Left cardiac atrium (tissue), 4 donors: ENCODE measurements around the gene CLCN1. TPM values are rescaled to one million over a fixed set of nuclear protein-coding genes. Genes with fewer than 3 reads are reported as not detected.

Source experiments
- ATAC-seq, 2 donors: fragments of 200-7000 bp; cut with Tn5 transposase; one replicate each; pipeline ENCODE4 v1.9.1; 2020; ENCODE audit warnings: mild to moderate bottlenecking in 2 of 2, moderate library complexity in 2 of 2
- DNase-seq: peaks from one replicate; pipeline ENCODE4 v3.0.0-alpha.2; 2020
- intact Hi-C, 2 donors: fragments of 100-400 bp; cut with DNase I; formaldehyde crosslinking; loops; one replicate each; pipeline versions ENCODE4 v1.14.1 to v1.15.1; 2022 to 2023
- long read RNA-seq: library from polyadenylated mRNA; unstranded; transcript quantifications from one replicate; pipeline ENCODE4 v2.0.0, GENCODE V29; 2021
- total RNA-seq, 2 donors: library from RNA; stranded (reverse); fragmentation: NEBNext Ultra II Directional; extraction: Animal tissue kit (Norgen Biotek cat#: 25700); gene quantifications; one replicate each; pipeline ENCODE4 v1.2.1, GENCODE V29; 2021
- donor health status: DM: no; HTN: yes; CAD: no.
- donor health status: DM: no; HTN: yes; CAD: no; lungs with severe emphysema.
- donor health status: DM: yes; HTN: yes; CAD: no.
- donor health status: Dilated cardiomyopathy.

Gene CLCN1
- total RNA-seq, result not detected
- long read RNA-seq, result 0 reads

GRCh38 chr7:143315776-143316175 lies at the start of gene CLCN1:
Gene CLCN1 (plus strand): TSS chr7:143316111. CDS start chr7:143316213, 102 bp downstream.
- ATAC-seq (no peak), DNase-seq (no peak)
- intact Hi-C loops, result no loop called here

GRCh38 chr7:143269251-143269650 lies 46.7 kb upstream of the CLCN1 start:
- DNase-seq (no peak), ATAC-seq (no peak)
- intact Hi-C loops, result no loop called here

GRCh38 chr7:143271240-143271639 lies 44.7 kb upstream of the CLCN1 start:
- DNase-seq (no peak), ATAC-seq (no peak)
- intact Hi-C loops, result no loop called here

GRCh38 chr7:143272871-143273270 lies 43.0 kb upstream of the CLCN1 start:
- no peak for DNase-seq
- ATAC-seq, result no peak
- intact Hi-C loops, result no loop called here

GRCh38 chr7:143279186-143280098 lies 36.5 kb upstream of the CLCN1 start:
- ATAC-seq (peak; percentile 72 to 73), DNase-seq (no peak)
- intact Hi-C loops, result no loop called here

- no peak for DNase-seq
- ATAC-seq, result no peak
- intact Hi-C loops, result no loop called here
Observed at GRCh38 chr7:143280160-143280559, 35.8 kb upstream of the CLCN1 start.

GRCh38 chr7:143280566-143280965 lies 35.3 kb upstream of the CLCN1 start:
- DNase-seq (no peak), ATAC-seq (no peak)
- intact Hi-C loops, result no loop called here

GRCh38 chr7:143281529-143281928 lies 34.4 kb upstream of the CLCN1 start:
- intact Hi-C loops, result no loop called here
- ATAC-seq (no peak), DNase-seq (no peak)

GRCh38 chr7:143282124-143282523 lies 33.8 kb upstream of the CLCN1 start:
- ATAC-seq, result no peak
- DNase-seq, result no peak
- intact Hi-C loops, result no loop called here

- DNase-seq (no peak), ATAC-seq (no peak)
- intact Hi-C loops, result no loop called here
Observed at GRCh38 chr7:143283381-143283780, 32.5 kb upstream of the CLCN1 start.

GRCh38 chr7:143284591-143285469 lies 31.1 kb upstream of the CLCN1 start, which contains the start of gene TMEM139:
Gene TMEM139 (plus strand): TSS chr7:143284958. CDS start chr7:143285958, 1,000 bp downstream.
- ATAC-seq (no peak), DNase-seq (no peak)
- intact Hi-C loops, result no loop called here

GRCh38 chr7:143285470-143285778 lies 30.5 kb upstream of the CLCN1 start:
- DNase-seq (no peak), ATAC-seq (no peak)
- intact Hi-C loops, result no loop called here

GRCh38 chr7:143285806-143286521 lies 29.9 kb upstream of the CLCN1 start:
- DNase-seq (no peak), ATAC-seq (no peak)
- intact Hi-C loops, result no loop called here

- intact Hi-C loops, result no loop called here
- no peak for DNase-seq
- ATAC-seq, result no peak
Observed at GRCh38 chr7:143286522-143286890, 29.4 kb upstream of the CLCN1 start.

- no peak for ATAC-seq
- DNase-seq, result no peak
- intact Hi-C loops, result no loop called here
Observed at GRCh38 chr7:143287339-143287934, 28.5 kb upstream of the CLCN1 start.

- intact Hi-C loops, result no loop called here
- ATAC-seq, result peak; percentile 98
- peak; percentile 99 for DNase-seq
Observed at GRCh38 chr7:143287935-143288826, 27.7 kb upstream of the CLCN1 start, which contains the start of gene CASP2. Gene CASP2 (plus strand): TSS chr7:143288351. CDS start chr7:143288456, 105 bp downstream.

GRCh38 chr7:143288836-143289235 lies 27.1 kb upstream of the CLCN1 start:
- no peak for ATAC-seq
- intact Hi-C loops, result no loop called here

GRCh38 chr7:143289421-143289820 lies 26.5 kb upstream of the CLCN1 start:
- intact Hi-C loops, result no loop called here
- ATAC-seq (no peak), DNase-seq (no peak)

More at GRCh38 chr7:143288836-143289235, 27.1 kb upstream of the CLCN1 start:
- DNase-seq, result no peak
